Epithelial cell of prostate (primary cell): ENCODE data around the gene CFHR3.
A peak's percentile ranks its signal among the peaks of the same experiment; 100 is the strongest.
"Not testable (repeated sequence)": the region's sequence is repeated elsewhere in the genome, so short reads cannot be mapped to it uniquely, and the experiment has no call there.

Experiments used
- DNase-seq: peaks from one replicate; pipeline ENCODE4 v3.0.0-alpha.2; 2011; ENCODE audit warnings: low read depth, low spot score
- H3K27ac ChIP-seq: fragments of 450-650 bp; 2 replicates; pipeline ENCODE4 v1.5.1; 2017; ENCODE audit warnings: mild to moderate bottlenecking

Gene CFHR3

GRCh38 chr1:196827860-196828259 is 53.2 kb downstream of the CFHR3 start:
- peak; percentile 5 for DNase-seq

More at GRCh38 chr1:196827860-196828259, 53.2 kb downstream of the CFHR3 start:
- not testable (repeated sequence) for H3K27ac ChIP-seq
